Kidney glomerular epithelial cell (primary cell): Measurements from ENCODE around the gene GPR84.

ENCODE experiments used
- DNase-seq: peaks from one replicate; lab custom pipeline; 2025; lab: John Stamatoyannopoulos, UW

GPR84 gene

DNA sequence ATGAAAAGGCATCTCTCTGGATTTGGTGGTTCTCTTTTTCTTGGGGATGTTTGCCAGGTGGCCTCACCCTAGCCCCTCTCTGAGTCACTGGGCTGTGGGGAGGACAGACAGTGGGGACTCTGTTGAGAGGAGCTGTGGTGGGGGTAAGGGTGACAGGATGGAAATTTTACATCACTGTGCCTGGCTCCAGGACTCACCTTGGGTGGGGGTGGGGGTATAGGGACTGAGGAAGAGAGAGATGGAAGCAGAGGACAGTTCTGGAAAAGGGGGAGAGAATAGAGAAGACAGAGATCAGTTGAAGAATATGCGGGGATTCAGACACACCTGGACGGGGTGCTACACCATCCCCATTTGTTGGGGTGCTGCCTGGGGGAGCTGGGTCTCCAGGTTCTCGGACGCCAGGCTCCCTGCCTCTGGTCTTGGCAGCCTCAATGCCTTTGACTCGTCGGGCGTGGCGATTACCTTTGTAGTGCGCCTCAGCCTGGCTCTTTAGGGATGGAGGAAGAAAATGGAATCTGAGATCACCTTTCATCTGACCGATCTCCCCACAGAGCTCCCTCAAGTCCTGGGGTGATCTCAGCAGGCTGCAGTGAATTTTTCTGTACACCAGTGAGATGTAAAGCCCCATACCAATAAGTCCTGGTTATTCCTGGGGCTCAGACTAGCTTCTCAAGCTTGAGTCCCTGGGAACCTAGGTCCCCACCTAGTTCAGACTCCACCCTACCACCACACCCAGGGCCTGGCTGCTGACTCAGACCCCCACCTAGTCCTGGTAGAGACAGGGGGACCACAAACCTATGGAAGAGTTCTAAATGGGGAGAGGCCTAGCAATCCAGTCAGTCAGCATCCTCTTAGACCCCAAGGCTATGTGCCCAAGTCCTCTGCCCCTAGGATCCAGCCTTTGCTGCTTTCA lies 9.6 kb upstream of the GPR84 start:
- no peak for DNase-seq

DNA sequence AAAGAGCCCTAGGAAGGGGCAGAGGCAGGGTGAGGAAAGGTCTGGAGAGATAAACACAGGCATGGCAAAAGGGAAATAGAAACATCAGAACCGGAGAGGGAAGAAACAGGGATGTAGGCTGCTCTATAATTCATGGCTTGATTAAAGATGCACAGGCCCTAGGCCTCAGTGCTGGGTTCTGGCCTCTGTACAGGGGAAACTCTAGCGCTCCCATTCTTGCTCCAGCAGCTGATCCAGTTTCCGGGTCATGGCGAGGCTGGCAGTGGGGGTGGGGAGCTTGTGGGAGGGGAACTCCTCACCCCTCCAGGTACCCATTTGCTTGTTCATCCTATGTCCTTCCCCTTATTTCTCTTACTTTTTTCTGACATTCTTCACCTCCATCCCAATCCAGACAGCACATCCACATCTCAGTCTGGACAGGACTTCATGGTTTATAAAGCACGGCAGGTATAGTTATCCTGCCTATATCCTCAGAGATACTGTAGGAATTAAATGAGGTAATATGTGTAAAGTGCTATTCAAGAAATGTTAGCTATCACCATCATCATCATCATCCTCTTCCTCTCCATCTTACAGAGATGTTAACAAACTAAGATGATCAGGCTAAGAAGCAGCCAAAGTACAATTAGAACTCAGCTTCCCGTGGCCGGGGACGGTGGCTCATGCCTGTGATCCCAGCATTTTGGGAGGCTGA lies 8.0 kb upstream of the GPR84 start:
- no peak for DNase-seq

DNA sequence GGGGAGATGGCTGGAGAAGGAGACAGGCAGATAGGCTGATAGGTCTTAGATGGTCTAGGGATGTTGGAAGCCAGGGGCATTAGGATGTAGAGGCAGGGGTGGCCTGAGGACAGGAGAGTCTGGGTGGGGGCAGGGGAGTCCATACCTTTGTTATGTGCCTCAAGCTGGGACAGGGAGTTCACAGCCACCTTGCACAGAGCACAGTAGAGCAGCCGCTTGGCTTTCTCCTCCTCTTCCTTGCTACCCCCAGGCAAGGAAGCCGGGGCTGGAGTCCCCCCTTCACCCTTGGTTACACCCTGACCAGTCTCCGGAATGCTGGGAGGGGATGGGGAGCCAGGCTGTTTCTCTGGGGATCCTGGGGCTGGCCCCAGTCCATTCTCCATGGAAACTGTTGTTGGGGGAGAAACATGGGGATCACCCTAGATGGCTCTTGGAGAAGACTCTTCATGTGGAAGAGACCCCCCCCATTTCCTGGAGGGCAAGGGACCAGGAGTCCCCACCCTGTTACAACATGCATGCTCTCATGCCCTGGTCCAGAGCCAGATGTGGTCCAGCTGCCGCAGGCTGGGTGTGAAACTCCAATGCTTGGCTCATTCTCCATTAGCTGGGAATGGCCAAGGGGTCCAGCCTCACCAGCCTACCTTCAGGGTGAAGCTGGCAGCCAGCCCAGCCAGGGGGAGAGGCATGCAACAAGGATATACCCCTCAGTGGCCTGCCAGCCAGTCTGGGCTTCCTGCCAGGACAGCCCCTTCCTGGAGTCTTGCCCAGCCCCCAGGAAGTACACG lies 7.2 kb upstream of the GPR84 start:
- DNase-seq: no peak

DNA sequence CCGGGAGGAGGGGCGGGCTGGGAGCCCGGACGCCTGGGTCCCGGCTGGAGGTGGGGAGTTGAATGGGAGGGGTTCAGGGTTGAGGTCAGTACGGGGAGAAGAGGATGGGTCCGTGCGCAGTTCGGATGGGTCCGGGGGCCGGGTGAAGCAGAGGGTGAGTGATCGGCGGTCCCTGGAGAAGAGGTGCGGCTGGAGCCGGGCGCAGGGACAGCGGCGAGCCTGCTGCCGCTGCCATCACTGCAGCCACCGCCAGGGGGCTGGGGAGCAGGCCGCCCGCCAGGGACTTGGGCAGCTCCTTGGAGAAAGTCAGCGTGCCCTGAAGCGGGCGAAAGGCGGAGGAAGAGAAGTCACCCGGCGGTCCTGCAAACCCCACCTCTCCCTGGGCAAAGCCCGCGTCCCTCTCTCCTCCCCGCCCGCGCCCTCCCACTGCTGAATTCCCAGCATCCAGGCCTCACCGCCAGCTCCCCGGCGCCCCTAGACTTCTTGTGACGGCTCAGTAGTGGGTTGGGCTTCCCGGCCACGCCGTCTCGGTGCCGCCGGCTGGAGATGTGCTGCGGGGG lies 6.0 kb upstream of the GPR84 start:
- peak; percentile 74 for DNase-seq

DNA sequence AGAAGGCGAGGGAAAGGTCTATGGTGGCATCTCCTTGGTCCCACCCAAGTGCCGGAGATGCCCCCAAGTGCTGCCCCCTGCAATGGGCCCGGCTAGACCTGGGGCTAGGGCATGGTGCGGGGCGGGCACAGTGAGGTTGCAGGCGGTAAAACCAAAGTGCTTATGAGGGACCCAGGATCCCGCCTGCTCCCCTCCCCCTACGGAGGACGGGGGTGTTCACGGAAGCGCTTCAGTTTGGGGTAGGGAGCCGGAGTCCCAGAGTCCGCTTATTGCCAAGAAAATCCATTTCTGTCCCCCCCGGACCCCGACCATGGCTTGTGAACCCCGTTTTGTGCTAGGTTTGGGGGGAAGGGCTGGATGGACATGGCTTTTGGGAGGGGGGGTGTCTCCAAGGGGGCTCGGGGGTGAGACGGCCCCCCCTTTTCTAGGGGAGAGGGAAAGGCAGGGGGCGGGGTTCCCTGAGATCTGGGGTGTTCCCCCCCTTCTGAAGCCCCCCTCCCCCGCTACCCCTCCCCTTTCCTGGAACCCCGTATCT lies 5.4 kb upstream of the GPR84 start:
- no peak for DNase-seq

DNA sequence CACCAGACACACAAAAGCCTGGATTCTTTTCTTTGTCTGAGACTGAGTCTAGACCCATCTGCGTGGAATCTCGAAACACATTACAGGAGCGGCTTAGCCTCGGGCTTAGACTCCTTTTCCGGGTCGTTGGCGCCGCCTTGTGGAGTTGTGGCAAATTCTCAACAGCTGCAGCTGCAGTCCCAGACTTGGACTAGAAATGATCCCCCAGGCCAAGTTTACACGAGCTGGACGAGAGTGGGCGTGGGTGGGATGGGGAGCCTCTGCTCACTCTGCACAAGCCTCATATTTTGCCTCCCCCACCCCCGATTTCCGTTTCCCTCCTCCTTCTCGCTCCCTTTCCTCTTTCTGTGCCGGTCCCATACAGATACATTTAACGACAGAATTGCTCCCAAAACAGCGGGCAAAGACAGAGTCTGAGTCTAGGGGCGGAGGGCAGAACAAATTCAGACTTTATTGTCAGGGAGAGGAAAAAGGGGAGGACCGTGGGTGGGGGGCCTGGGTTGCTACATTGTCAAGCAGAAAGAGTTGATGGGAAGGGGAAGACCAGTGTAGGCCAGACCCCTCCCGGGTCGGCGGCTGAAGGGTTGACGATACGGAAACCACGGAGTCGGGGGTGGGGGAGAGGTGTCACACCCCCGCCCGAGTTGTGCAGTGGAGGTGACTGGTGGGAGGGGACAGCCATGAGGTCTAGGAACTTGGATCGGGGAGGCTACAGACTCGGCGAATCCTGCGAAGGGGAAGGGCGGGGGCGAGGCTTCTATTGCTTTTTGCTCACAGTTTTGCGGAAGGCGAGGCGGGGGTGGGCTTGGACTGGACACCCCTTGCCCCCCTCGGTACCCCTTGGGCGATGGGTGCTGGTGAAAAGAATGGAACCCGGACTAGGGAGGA lies 4.7 kb upstream of the GPR84 start:
- peak; percentile 80 for DNase-seq

DNA sequence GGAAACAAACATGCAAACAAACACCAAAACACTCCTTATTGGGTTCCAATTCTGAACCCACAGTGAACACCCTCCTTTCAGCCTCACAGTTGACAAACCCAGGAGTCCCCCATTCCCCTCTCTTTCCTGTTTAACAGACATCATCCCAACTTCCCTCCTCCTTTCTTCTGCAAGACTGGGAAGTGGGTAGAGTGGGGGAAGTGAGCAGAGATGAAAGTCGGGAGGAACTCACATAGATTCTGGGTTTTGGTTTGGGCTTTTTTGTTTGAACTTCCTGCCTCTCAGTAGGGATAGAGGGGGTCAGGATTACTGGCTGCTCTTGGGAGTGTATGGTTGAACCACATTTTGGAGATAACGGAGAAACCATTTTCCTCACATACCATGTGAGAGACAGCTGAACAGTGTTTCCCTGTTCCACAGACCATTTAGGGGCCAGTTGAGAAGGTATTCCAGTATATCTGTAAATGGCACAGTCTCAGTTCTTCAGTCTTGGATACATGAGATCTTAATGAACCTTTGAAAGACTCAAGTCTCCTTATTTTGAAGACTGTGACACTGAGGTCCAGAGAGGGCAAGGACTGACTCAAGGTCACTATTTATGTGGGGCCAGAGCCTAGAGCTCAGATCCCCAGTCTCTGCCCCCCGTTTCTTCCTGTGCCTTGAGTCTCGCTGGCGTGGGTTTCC lies 3.9 kb upstream of the GPR84 start:
- DNase-seq: no peak

DNA sequence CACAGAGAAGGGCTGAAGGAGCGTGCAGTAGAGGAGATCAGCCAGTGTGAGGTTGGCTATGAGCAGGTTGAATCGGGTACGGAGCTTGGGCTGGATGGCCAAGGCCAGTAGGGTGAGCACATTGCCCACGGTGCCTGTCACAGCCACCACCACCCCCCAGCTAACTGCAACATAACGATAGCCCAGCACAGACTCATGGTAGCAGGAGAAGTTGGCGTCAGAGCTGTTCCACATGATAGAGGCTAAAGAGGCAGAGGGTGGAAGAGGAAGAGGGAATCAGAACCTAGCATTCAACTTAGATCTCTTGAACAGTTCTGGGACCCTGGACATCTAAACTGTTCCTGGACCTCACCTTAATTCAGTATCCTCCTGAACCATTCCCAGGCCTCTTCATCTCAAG lies 668 bp downstream of the GPR84 start:
- no peak for DNase-seq

DNA sequence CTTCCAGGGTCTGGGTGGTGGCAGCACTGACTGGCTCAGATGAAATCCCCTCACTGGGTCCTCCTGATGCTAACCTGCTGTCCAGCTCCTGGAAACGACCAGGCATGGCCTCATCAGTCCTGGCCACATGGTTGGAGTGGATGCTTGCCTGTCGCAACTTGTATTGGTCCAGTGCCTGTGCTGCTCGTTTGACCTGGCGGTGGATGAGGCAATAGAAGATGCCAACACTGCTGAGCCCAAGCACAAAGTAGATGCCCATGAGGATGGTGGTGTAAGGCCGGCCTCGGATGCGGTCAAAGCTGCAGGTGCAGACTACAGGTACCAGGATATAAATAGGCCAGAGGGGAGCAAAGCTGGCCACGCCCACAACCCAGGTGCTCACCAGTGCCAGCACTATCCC lies 1.2 kb downstream of the GPR84 start:
- DNase-seq: no peak

DNA sequence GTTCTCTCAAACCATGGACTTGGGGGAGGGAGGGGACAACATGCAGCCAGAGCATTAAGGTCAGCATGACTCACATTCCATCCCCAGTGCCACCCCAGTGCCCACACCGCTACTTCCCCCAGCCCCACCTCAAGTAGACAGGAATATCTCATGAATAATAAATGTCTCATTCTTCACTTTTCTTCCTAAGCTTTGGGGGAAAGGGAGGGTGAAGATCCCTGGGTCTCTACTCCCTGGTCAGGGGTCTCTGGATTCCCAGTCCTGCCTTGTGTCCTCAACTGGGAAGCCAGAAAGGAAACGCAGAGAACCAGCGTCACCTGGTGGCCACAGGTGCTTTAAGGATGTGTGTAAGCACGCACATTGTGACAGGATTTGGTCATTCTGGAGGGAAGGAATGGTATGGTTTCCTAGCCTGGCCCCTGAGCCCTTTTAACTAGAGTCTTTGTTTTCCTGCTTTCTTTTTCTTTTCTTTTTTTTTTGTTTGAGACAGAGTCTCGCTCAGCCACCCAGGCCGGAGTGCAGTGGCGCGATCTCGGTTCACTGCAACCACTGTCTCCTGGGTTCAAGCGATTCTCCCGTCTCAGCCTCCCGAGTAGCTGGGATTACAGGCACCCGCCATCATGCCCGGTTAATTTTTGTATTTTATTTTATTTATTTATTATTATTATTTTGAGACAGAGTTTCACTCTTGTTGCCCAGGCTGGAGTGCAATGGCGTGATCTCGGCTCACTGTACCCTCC lies 3.4 kb downstream of the GPR84 start:
- DNase-seq: peak; percentile 67

DNA sequence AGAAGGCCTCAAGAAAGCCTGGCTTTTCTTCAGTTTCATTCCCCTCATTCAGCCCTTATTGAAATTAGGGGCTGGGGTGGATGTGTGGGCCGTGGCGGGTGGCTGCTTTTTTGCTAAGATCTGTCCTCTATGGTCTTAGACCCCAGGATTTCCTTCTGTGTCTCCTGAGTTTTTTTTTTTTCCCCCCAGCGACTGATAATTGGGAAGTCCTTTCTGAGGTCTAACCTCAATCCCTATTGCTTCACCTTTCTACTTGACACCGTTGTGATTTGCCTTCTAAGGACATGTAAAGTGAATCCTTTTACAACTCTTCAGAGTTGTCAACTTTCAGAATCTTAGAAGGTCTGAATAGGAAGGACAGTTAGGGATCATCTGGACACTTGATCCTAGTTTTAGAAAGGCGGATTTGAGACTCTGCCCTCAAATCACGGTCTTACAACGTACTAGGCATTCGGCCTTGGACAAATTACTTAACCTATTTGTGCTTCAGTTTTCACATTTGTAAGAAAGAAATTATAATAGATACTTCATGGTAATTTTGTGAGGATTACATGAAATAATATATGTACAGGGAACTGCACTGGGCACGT lies 4.4 kb downstream of the GPR84 start:
- DNase-seq: no peak

DNA sequence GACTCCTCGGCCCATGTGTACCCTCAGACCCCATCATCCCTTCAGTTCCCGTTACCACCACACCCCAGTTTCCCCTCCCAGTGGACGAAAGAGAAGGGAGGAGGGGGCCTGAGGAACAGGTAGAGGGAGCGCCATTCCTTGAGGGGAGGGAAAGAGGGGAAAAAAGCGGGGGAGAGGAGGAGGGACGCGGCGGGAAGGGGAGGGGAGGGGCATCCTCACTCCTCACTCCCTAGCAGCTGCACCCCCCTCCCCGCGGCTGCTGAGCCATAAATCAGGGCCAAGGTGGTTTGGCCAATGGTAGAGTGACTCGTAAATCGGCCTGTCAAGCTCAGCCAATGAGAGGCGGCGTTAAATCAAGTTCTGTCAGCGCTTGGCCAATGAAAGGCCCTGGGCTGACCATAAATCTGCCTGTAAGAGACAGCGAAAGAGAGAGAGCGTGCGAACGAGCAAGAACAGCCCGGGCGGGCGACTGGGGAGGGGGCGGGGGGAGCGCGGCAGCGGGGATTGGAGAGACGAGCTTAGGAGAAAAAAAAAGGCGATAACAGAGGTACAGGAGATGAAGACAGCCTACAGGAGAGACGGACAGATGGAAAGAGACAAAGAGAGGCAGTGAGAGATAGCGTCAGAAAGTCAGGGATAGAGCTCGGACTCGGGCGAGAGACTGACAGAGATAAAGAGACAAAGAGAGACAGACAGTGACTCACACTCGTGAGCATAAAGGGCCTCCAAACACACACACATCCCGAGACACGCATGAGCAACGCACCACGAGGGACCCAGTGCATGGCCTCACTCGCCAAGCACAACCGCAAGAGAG lies 5.1 kb downstream of the GPR84 start:
- DNase-seq: peak; percentile 100

DNA sequence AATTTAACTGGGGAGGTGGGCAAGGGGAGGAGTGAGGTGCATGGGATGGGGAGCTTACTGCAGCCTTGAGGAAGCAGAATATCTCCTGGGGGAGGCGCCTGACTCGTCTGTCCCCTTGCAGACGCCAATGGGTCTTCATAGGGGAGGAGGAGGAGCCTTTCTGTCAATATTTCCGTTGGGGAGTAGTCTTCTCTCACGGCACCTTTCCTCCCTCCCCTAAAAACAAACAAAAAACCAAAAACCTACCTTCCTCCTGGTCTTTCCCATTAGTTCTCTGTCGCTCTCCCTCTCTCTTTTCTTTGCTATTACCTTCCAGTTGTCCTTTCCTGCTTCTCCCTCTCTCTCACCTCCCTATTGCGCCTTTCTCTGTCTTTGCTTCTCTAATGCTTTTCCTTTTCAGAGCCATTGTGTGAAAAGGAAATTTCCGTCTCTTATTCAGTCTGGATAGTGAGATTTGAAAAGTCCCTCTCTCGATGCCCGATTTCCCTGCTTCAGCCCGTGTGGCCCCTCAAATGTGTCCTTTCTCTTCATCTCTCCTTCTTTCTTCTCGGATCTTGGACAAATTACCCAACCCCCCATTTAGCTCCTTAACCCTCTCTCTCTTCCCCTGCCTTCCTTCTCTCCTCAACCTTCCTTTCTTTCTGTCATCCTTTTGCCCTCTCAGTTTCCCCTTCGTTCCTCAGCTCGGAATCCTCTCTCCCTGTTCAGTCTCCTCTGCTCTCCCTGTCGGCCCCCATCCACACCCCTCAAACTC lies 5.9 kb downstream of the GPR84 start:
- no peak for DNase-seq

DNA sequence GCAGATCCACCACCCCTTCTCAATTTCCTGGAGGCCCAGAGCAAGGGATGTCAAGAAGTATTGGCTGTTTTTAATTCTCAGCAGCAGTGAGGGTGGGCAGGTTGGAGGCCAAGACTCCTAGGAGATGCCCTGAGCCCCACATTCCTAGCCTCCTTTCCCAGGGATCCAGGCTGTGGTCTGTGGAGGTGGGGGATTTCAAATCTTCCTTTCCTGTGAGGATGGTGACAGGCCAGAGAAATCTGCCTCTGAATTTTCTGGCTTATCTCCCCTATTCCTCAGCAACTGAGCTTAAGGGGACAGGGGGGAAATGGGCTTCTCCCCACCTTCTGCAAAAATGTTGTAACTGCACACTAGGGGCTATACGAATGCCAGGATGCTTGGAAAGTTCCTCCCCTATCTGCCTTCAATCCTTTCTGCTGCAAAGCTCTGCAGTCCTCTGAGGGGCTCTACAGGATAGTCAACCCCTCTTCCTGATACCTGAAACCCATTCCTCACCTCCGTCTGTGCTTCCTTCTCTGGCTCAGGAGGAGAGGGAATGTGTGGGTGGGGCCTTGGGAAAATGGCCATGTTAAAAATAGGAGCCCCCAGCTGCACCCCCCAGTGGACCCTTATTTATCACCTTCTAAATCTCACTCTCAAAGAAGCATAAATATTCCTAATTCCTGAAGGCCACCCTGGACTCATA lies 6.6 kb downstream of the GPR84 start:
- DNase-seq: no peak

DNA sequence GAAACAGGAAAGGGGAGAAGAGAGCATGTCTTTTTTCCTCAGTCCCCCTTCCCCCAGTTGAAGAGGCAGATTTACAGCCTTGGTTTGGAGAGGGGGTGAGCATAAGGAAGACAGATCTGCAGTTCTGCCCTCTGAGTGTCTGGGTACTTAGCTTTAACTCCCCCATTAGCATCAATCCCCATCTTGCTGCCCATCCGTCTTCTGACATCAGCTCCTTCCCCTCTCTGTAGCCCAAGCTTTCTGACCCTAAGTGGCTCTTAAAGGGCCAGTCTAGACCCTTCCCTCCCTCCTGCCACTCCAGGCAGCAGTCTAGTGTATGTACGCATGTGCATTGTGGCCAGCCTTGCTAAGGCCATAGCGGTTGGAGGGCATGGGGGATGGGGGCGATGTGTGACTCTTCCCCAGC lies 7.3 kb downstream of the GPR84 start:
- no peak for DNase-seq

DNA sequence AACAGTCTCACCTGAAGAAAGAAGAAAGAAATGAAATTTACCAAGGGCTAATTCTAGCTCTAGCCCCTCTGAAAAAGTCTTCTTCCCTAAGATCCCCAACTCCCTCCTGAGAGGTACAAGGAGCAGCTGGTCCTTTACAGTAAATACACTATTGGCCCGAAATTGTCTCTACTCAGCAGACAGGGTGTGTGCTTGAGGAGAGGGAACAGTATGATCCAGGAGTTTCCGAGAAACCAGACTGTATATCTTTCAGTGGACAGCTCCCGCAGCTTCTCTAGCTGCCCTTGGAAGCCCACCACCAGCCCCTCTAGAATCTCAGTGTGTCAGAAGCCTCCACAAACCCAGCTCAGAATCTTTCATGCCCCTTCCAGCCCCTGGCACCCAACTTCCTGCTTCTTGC lies 8.1 kb downstream of the GPR84 start:
- DNase-seq: no peak
